ENCODE measurements around the gene AOAH. TPM values are rescaled to one million over a fixed set of nuclear protein-coding genes. Genes with fewer than 3 reads are reported as not detected.

The AOAH gene
- total RNA-seq, 5 donors from 2014 or later (not counting 1 experiment from before 2014, with no cell fraction given): 13.0 to 78.5 (median 27.5) TPM

DNA sequence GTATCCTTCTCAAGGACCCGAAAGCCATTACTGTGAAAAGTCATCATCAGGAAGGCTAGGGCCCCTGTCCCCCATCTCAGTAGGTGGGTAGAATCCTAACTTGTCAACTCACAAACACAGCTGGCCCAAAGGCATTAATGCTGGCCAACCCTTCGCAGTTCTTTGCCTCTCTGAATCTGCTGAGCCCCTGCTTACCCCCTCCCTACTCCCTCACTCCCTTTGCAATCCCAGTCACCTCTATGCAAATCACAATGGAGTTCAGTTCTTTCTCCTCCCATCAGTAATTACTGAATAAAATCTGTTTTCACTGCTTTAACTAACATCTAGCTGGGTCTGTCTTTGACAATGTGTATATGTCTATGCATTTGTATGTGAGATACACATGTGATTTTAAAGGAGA lies 38.1 kb upstream of the AOAH start:
- Histone ChIP-seq H3K27ac (ENCODE audit: low read length) (no peak overlapping the region), H3K9me3 (no peaks in the 10 kb centered on the region), H3K27me3 (replicated peaks in 1 of 2; ENCODE audit: control insufficient read depth in 2 of 2, extremely low read depth in 1 of 2, insufficient read depth in 2 of 2, low read length in 1 of 2) (no peaks in the 10 kb centered on the region), H3K4me3 (ENCODE audit: control insufficient read depth in 1 of 2, extremely low read depth in 1 of 2, low read length in 1 of 2) (no peak overlapping the region), H3K4me1 (ENCODE audit: control insufficient read depth in 1 of 2, extremely low read depth in 1 of 2, insufficient read depth in 2 of 2, low read length in 2 of 2) (peaks cover 13 to 21% of the 10 kb centered on the region in 2 experiments), H3K36me3 (ENCODE audit: control insufficient read depth in 2 of 2, extremely low read depth in 1 of 2, insufficient read depth in 1 of 2, low read length in 1 of 2) (no peaks in the 10 kb centered on the region)
- POLR2A ChIA-PET: no interaction called here
- DNase-seq (no peak), ATAC-seq (replicated peaks in 1 of 4) (no peak)
- 78% methylated on average over 1 of the region's 2 CpGs for WGBS (ENCODE audit: insufficient coverage)
- Mint-ChIP-seq H3K9me3 (no peaks in the 10 kb centered on the region), H3K36me3 (no peaks in the 10 kb centered on the region), H3K27me3 (no peaks in the 10 kb centered on the region), H3K4me3 (no peak overlapping the region), H3K4me1 (peaks cover 20 to 38% (median 29%) of the 10 kb centered on the region in 3 donors), H3K27ac (no peak overlapping the region)
- CTCF ChIA-PET: no interaction called here

DNA sequence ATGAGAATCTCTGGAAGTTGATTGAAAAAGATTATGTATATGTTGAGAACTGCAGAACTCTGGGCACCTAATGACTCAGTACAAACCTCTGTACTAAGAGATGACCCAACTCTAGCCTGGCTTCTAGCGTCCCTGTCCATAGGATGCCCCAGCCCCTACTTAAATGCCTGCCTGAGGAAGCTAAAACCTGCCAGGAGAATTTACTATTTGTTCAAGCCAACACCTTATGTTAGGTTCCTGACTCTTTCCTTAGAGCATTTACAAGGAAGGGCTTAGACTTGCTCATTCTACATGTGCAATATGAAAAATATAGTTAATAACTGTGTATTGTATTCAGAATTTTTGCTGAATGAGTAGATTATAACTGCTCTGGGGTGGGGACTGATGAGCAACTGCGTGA lies 37.5 kb upstream of the AOAH start:
- no peak overlapping the region for H3K27ac Mint-ChIP-seq
- no peak overlapping the region for H3K27ac ChIP-seq (ENCODE audit: low read length)
- H3K4me3 ChIP-seq (ENCODE audit: control insufficient read depth in 1 of 2, extremely low read depth in 1 of 2, low read length in 1 of 2): no peak overlapping the region
- ChIA-PET CTCF (interaction anchor here (0.5 to 1.2 kb wide), 2 partner anchors 24 to 420 kb away, joined by 3 to 5 read pairs; no protein-coding TSS in a partner anchor), POLR2A (interaction anchor here in 1 of 2 donors (0.6 kb wide), 2 partner anchors 45 to 111 kb away, joined by 3 to 5 read pairs; no protein-coding TSS in a partner anchor)
- peaks cover 13 to 20% of the 10 kb centered on the region in 2 experiments for H3K4me1 ChIP-seq (ENCODE audit: control insufficient read depth in 1 of 2, extremely low read depth in 1 of 2, insufficient read depth in 2 of 2, low read length in 2 of 2)
- peaks cover 18 to 36% (median 29%) of the 10 kb centered on the region in 3 donors for H3K4me1 Mint-ChIP-seq
- no peaks in the 10 kb centered on the region for H3K27me3 ChIP-seq (replicated peaks in 1 of 2; ENCODE audit: control insufficient read depth in 2 of 2, extremely low read depth in 1 of 2, insufficient read depth in 2 of 2, low read length in 1 of 2)
- DNase-seq (no peak), ATAC-seq (replicated peaks in 1 of 4) (no peak)
- 80% methylated on average over 1 of the region's 2 CpGs for WGBS (ENCODE audit: insufficient coverage)
- H3K27me3 Mint-ChIP-seq: no peaks in the 10 kb centered on the region
- H3K36me3 Mint-ChIP-seq: no peaks in the 10 kb centered on the region
- H3K36me3 ChIP-seq (ENCODE audit: control insufficient read depth in 2 of 2, extremely low read depth in 1 of 2, insufficient read depth in 1 of 2, low read length in 1 of 2): no peaks in the 10 kb centered on the region
- H3K9me3 ChIP-seq: no peaks in the 10 kb centered on the region
- no peaks in the 10 kb centered on the region for H3K9me3 Mint-ChIP-seq
- no peak overlapping the region for H3K4me3 Mint-ChIP-seq

DNA sequence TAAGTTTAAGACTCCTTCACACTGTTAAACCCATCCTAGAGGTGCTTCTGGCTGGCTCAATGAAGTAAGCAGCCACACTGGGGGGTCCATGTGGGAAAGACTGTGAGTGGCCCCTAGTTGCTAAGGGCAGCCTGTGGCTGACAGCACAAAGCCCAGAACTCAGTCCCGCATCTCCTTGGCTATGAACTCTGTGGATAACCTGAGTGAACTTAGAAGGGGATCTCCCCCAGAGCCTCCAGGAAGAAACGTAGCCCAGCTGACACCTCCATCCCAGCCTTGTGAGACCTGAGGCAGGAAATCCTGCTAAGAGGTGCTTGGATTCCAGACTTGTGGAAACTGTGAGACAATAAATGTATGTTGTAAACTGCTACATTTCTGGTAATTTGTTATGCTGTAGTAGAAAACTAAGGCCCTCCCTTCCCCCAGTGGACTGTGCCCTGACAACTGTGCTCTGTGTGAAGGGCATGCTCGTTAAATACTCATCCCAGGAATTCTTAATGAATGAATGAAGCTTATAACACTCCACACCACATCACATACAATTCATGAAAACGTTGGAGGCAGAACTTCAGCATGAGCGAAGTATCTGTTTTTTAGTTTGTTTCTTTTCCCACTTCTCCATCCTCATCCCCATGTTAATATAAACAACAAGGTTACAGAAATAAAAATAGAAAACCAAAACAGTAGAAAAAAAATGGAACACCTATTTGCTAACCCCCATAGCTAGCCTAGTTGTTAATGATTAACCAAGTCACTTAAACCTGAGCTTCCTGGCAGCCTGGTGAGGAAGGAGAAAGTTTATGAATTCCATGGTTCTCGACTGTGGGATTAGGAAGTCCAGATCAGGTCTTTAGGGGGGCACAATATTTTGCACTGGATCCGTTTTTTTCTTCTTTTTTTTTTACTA lies 36.8 kb upstream of the AOAH start:
- Histone ChIP-seq H3K36me3 (ENCODE audit: control insufficient read depth in 2 of 2, extremely low read depth in 1 of 2, insufficient read depth in 1 of 2, low read length in 1 of 2) (no peaks in the 10 kb centered on the region), H3K27me3 (replicated peaks in 1 of 2; ENCODE audit: control insufficient read depth in 2 of 2, extremely low read depth in 1 of 2, insufficient read depth in 2 of 2, low read length in 1 of 2) (no peaks in the 10 kb centered on the region), H3K27ac (ENCODE audit: low read length) (no peak overlapping the region), H3K4me1 (ENCODE audit: control insufficient read depth in 1 of 2, extremely low read depth in 1 of 2, insufficient read depth in 2 of 2, low read length in 2 of 2) (peaks cover 13 to 14% of the 10 kb centered on the region in 2 experiments), H3K4me3 (ENCODE audit: control insufficient read depth in 1 of 2, extremely low read depth in 1 of 2, low read length in 1 of 2) (no peak overlapping the region), H3K9me3 (no peaks in the 10 kb centered on the region)
- Mint-ChIP-seq H3K27ac (no peak overlapping the region), H3K27me3 (no peaks in the 10 kb centered on the region), H3K4me1 (peaks cover 17 to 36% (median 25%) of the 10 kb centered on the region in 3 donors), H3K9me3 (no peaks in the 10 kb centered on the region), H3K4me3 (no peak overlapping the region), H3K36me3 (no peaks in the 10 kb centered on the region)
- no peak for ATAC-seq (replicated peaks in 1 of 4)
- CTCF ChIA-PET: interaction anchor here (0.5 to 1.2 kb wide), 3 partner anchors 24 to 1613 kb away, joined by 3 to 5 read pairs (median 3); no protein-coding TSS in a partner anchor
- POLR2A ChIA-PET: interaction anchor here in 1 of 2 donors (0.6 kb wide), 2 partner anchors 44 to 112 kb away, joined by 3 to 5 read pairs; no protein-coding TSS in a partner anchor
- WGBS (ENCODE audit: insufficient coverage): 92% methylated on average over 2 of the region's 7 CpGs
- DNase-seq: no peak

DNA sequence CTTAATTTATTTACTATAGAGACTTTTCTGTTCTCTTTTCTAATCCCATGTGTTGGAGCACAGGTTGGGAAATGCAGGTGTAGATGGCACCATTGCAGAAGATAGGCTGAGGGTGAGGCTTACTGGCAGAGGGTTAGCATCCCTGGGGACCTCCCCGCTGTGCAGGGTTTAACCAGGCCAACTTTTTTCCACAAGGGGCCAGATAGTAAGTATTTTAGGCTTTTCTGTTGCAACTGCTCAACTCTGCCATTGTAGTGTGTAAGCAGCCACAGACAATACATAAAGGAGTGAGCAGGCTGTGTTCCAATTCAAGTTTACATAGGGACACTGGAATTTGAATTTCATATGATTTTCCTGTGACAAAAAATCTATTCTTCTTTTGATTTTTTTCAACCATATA lies 34.6 kb upstream of the AOAH start:
- no peaks in the 10 kb centered on the region for H3K27me3 ChIP-seq (replicated peaks in 1 of 2; ENCODE audit: control insufficient read depth in 2 of 2, extremely low read depth in 1 of 2, insufficient read depth in 2 of 2, low read length in 1 of 2)
- Mint-ChIP-seq H3K9me3 (no peaks in the 10 kb centered on the region), H3K27ac (no peak overlapping the region), H3K27me3 (no peaks in the 10 kb centered on the region), H3K4me1 (peaks cover 5 to 26% (median 5%) of the 10 kb centered on the region in 3 donors), H3K4me3 (no peak overlapping the region), H3K36me3 (no peaks in the 10 kb centered on the region)
- H3K4me3 ChIP-seq (ENCODE audit: control insufficient read depth in 1 of 2, extremely low read depth in 1 of 2, low read length in 1 of 2): no peak overlapping the region
- POLR2A ChIA-PET: no interaction called here
- no peaks in the 10 kb centered on the region for H3K9me3 ChIP-seq
- no peaks in the 10 kb centered on the region for H3K36me3 ChIP-seq (ENCODE audit: control insufficient read depth in 2 of 2, extremely low read depth in 1 of 2, insufficient read depth in 1 of 2, low read length in 1 of 2)
- ATAC-seq (replicated peaks in 1 of 4) (no peak), DNase-seq (no peak)
- CTCF ChIA-PET: interaction anchor here in 1 of 2 donors (0.7 kb wide), 2 partner anchors 16 to 23 kb away, joined by 7 to 9 read pairs; no protein-coding TSS in a partner anchor
- H3K27ac ChIP-seq (ENCODE audit: low read length): no peak overlapping the region
- no peaks in the 10 kb centered on the region for H3K4me1 ChIP-seq (ENCODE audit: control insufficient read depth in 1 of 2, extremely low read depth in 1 of 2, insufficient read depth in 2 of 2, low read length in 2 of 2)
- WGBS (ENCODE audit: insufficient coverage): 100% methylated on average over 1 of the region's 1 CpG

DNA sequence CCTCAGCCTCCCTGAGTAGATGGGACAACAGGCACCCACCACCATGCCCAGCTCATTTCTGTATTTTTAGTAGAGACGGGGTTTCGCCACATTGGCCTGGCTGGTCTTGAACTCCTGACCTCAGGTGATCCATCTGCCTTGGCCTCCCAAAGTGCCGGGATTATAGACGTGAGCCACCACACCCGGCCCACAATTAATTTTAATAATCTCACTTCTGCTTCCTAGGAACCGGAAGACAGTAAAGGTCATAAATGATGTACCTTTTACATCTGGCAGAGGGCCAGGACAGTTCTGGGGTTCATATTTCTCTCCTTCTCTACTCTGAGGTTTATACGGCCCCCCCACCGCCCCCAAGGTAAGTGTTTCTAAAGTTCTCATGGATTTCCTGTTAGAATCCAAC lies 31.2 kb upstream of the AOAH start:
- Mint-ChIP-seq H3K27me3 (no peaks in the 10 kb centered on the region), H3K4me1 (peaks cover 3 to 21% (median 7%) of the 10 kb centered on the region in 3 donors), H3K9me3 (no peaks in the 10 kb centered on the region), H3K4me3 (no peak overlapping the region), H3K36me3 (no peaks in the 10 kb centered on the region), H3K27ac (no peak overlapping the region)
- Histone ChIP-seq H3K4me1 (ENCODE audit: control insufficient read depth in 1 of 2, extremely low read depth in 1 of 2, insufficient read depth in 2 of 2, low read length in 2 of 2) (no peaks in the 10 kb centered on the region), H3K36me3 (ENCODE audit: control insufficient read depth in 2 of 2, extremely low read depth in 1 of 2, insufficient read depth in 1 of 2, low read length in 1 of 2) (no peaks in the 10 kb centered on the region), H3K4me3 (ENCODE audit: control insufficient read depth in 1 of 2, extremely low read depth in 1 of 2, low read length in 1 of 2) (no peak overlapping the region), H3K9me3 (no peaks in the 10 kb centered on the region), H3K27ac (ENCODE audit: low read length) (no peak overlapping the region), H3K27me3 (replicated peaks in 1 of 2; ENCODE audit: control insufficient read depth in 2 of 2, extremely low read depth in 1 of 2, insufficient read depth in 2 of 2, low read length in 1 of 2) (no peaks in the 10 kb centered on the region)
- CTCF ChIA-PET: interaction anchor here in 1 of 2 donors (0.6 kb wide), 1 partner anchor 15 kb away, joined by 3 read pairs; no protein-coding TSS in a partner anchor
- 100% methylated on average over 2 of the region's 8 CpGs for WGBS (ENCODE audit: insufficient coverage)
- ATAC-seq (replicated peaks in 1 of 4) (no peak), DNase-seq (no peak)
- POLR2A ChIA-PET: interaction anchor here in 1 of 2 donors (0.7 kb wide), 1 partner anchor 427 kb away, joined by 7 read pairs; no protein-coding TSS in a partner anchor

DNA sequence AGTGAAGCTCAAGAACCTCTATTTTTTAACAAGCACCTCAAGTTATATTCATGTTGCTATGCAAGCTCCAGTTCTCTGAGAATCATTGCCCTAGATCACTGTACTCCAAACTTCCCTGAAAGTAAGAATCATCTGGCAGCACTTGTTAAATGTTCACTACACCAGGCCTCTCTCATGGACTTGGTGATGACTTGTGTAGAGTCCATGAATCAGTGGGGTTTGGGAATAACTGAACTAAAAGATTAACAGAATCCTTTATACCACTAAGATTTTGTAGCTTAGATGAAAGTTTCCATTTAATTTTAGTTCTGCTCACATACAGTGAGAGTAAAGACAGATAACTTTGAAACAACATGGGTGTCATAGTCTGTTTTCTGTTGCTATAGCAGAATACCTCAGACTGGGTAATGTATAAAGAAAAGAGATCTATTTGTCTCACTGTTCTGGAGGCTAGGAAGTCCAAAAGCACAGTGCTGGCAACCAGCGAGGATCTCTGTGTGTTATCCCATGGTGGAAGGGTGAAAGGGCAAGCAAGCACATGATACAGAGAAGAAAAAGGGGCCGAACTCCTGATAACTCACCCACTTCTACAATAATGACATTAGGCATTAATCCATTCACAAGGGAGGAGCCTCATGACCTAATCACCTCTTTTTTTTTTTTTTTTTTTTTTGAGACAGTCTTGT lies 27.9 kb upstream of the AOAH start:
- Histone ChIP-seq H3K27me3 (replicated peaks in 1 of 2; ENCODE audit: control insufficient read depth in 2 of 2, extremely low read depth in 1 of 2, insufficient read depth in 2 of 2, low read length in 1 of 2) (no peaks in the 10 kb centered on the region), H3K4me3 (ENCODE audit: control insufficient read depth in 1 of 2, extremely low read depth in 1 of 2, low read length in 1 of 2) (no peak overlapping the region), H3K9me3 (no peaks in the 10 kb centered on the region), H3K36me3 (ENCODE audit: control insufficient read depth in 2 of 2, extremely low read depth in 1 of 2, insufficient read depth in 1 of 2, low read length in 1 of 2) (no peaks in the 10 kb centered on the region), H3K27ac (ENCODE audit: low read length) (no peak overlapping the region), H3K4me1 (ENCODE audit: control insufficient read depth in 1 of 2, extremely low read depth in 1 of 2, insufficient read depth in 2 of 2, low read length in 2 of 2) (peaks cover 0 to 8% of the 10 kb centered on the region in 2 experiments)
- peaks cover 18 to 34% (median 20%) of the 10 kb centered on the region in 3 donors for H3K4me1 Mint-ChIP-seq
- WGBS (ENCODE audit: insufficient coverage): no CpG with 5 or more reads among the region's 2 CpGs
- H3K36me3 Mint-ChIP-seq: no peaks in the 10 kb centered on the region
- CTCF ChIA-PET: interaction anchor here in 1 of 2 donors (0.9 kb wide), 1 partner anchor 35 kb away, joined by 11 read pairs; no protein-coding TSS in a partner anchor
- ATAC-seq (replicated peaks in 1 of 4) (no peak), DNase-seq (no peak)
- H3K27me3 Mint-ChIP-seq: no peaks in the 10 kb centered on the region
- H3K27ac Mint-ChIP-seq: no peak overlapping the region
- H3K4me3 Mint-ChIP-seq: no peak overlapping the region
- POLR2A ChIA-PET: no interaction called here
- H3K9me3 Mint-ChIP-seq: no peaks in the 10 kb centered on the region
